ENCODE data around the gene ZNF473.

The ZNF473 gene

DNA sequence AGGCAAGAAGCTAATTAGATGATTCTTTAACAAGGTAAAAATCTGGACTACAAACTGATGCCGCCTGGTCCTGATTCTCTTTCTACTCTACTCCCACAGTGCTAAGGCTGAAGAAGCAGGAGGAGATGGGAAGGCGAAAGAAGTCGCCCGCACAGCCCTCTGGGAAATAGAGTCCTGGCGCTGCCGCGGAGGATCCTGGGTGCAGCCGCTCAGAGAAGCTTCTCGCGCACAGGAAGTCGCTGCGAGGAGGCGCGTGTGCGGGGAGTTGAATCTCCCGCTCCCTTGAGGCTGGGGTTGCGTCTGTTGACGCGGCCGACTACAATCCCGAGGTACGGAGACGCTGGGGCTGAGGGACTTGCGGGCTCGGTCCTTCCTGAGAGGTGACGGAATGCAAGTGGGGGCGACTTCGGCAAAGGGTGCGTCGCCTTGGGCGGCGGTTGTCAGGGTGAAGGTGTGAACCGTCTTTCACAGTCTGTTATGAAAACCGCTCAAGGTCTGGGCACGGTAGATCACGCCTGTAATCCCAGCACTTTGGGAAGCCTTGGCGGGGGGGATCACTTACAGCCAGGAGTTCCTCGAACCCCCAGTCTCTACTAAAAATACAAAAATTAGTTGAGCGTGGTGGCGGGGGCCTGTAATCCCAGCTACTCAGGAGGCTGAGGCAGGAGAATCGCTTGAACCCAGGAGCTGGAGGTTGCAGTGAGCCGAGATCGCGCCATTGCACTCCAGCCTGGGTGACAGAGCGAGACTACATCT, at the start of gene ZNF473:
ZNF473 (plus strand) TSS at position 212 of the 756 bp plus-strand sequence. CDS start 5,078 bp downstream, outside the sequence.
- DNase-seq (ENCODE audit: low spot score): peak; percentile 94

DNA sequence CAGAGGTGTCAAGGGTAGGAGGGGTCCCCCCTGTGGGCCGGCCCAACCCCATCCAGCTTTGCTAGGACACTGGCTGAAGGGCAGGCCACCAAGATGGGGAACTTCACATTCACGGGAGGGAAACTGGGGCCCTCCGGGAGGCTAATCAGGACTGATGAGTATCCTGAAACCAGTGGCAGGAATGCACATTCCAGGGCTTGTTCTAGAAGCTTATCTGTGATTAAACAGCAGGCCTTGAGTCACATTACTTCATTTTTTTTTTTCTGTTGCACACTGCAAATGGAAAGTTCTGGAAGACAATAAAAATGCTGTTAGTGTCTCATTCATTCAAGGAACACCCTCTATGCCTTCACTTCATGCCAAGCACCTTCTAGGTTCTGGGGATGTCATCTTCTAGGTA, 49.3 kb upstream of the ZNF473 start:
- DNase-seq (ENCODE audit: low spot score): no peak

DNA sequence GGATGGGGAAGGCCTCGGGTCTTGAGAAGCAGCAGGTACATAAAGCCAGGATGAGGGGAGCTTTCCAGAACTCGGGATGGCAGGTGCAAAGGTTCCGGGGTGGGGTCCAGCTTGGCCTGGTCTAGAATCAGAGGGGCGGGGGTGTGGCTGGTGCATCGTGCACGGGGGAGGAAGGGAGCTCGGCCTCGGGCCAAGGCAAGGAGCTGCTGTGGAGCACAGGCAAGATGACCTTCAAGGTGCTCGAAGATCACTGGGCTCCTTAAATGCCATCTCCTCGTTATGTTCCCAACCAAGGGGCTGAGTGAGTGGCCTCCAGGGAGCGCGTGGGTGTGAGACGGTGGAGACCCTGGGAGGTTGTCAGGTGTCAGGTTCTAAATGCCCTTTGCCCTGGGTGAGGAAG, 48.7 kb upstream of the ZNF473 start:
- no peak for DNase-seq (ENCODE audit: low spot score)

DNA sequence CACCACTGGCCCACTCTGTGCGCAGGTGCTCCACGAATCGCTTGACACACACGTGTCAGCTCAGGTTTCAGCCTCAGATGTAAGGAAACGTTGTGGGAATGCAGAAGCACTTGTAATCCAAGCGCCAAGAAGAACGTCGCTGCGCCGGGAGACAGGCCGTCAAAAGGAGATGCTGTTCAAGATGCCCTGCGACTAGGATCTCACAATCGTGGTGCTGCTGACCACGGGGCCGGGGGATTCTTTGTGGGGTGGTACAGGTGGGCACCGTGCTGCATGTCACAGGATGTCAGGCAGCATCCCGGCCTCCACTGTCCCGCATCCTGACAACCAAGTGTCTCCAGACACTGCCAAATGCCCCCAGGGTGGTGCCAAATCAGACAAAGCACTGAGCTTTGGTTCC, 47.9 kb upstream of the ZNF473 start:
- DNase-seq (ENCODE audit: low spot score): no peak

DNA sequence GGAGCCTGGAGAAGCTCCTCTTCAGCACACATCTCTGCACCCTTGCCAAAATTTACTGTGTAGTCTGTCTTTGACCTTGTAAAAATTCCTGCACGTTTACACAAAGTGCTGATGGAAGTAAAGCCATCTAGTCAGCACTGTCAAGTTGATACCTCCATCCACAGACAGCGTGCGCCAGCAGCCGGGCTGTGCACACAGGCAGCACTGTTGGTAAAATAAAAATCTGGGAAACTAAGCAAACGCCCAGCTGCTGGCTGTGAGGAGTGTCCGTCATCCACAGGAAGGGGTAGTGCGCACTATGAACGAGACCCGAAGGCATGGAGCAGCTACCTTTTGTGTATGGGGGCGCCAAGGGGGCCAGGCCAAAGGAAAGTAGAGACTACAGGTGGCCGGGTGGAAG, 47.5 kb upstream of the ZNF473 start:
- DNase-seq (ENCODE audit: low spot score): no peak

DNA sequence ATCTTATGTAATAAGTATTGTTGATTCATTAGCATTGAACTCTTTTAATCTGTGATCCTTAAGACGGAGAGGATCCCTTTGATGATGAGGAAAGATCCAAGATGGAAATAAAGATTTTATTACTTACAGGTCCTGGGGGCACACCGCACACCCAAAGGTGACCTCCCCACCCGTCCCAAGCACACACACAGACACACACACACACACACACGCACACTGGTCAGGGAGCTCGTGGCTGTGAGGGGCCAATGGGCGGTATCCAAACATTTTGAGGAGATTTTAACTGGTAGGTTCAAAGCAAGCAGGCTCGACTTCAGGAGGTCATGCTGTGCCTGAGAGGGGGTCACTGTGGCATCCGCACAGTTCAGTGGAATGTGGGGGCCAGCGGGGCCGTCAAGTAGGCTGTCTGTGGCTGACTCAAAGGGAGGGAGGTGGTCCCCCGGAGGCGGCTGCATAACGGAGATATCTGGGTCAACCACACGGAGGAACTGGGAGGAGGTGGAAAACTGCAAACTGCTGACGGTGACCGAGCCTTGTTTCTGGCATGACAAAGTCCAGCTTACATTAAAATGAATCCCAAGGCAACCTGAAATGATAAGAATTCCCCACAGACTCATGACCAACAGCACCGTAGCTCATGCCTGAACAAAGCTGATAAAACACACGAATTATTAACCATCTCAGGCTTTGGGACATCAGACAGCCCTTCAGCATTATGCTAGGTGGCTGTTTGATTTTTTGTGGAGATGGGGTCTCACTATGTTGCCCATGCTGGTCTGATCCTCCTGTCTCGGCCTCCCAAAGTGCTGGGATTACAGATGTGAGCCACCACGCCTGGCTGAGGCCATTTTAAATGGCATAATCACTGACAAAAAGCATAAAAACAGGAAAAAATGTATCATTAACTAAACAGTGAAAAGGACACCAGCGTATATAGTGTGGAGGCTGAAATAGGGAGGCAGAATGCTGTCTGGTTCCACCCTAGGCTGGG, 43.9 kb upstream of the ZNF473 start:
- no peak for DNase-seq (ENCODE audit: low spot score)

DNA sequence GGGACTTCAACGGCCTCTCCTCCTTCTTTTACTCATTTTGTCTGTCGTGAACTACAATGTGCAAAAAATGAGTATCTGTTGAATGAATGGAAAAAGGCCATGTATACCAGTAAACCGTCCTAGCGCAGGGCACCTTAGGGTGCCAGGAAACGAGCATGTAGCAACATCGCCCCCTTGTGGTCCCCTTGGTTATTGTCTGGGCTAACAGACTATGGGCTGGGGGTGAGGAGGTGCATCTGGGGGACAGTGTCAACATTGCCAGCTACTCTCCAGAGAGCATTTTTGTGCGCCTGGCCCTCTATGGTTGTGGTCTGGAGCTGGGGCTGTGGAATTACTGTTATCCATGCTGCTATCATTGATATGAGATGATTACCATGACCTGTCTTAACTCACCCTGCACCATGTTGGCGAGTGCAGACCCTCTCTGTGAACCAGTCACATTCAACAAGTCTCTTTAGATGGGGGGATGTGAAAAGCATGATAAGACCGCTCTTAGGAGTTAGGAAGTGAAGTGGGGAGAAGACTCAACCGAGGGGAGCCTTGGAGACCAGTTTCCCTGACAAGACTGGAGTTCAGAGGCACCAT, 42.1 kb upstream of the ZNF473 start:
- DNase-seq (ENCODE audit: low spot score): peak; percentile 77

DNA sequence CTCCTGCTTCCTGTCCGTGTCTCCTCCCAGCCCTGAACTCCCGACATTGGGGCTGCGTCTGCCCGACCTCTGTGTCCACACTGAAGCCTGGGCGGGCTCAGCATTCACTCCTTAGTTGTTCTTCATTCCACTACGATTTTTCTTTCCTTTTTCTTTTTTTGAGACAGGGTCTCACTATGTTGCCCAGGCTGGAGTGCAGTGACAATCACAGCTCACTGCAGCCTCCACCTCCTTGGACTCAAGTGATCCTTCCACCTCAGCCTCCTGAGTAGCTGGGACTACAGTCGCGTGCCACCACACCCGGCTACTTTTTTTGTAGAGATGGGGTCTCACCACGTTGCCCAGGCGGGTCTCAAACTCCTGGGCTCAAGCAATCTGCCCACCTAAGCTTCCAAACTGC, 41.3 kb upstream of the ZNF473 start:
- no peak for DNase-seq (ENCODE audit: low spot score)

DNA sequence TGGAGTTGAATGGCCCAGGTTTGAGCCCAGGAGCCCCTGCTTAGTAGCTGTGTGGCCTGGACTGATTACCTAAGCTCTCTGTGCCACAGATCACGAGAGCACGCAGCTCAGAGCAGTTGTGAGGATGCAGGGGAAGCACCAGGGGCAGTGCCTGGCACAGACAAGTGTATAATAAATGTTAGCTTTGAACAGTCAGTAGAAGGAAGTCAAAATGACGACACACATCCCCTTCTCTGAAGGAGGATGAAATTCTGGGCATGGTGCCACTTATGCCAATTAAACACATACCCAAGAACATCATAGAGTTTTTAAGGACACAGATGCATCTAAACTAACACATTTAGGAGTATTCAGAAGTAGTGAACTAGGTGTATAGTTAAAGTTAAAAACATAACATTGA, 39.9 kb upstream of the ZNF473 start:
- no peak for DNase-seq (ENCODE audit: low spot score)

DNA sequence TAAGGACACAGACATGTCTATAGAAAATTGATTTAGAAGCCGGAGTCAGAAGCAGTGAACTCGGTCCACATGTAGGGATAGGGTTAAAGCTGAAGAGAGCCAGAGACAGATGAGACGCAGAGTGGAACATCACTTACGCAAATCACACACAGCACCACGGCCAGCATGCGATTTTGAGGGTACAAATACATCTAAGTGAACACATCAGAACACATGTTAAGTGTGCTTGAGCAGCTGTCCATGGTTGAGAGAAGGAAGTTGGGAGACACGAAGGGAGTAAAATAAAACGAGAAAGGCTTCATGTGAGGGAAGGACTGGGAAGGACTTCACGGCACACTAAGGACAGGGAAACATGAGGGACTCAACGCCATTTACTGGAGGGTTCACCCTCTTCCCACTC, 39.5 kb upstream of the ZNF473 start:
- no peak for DNase-seq (ENCODE audit: low spot score)

DNA sequence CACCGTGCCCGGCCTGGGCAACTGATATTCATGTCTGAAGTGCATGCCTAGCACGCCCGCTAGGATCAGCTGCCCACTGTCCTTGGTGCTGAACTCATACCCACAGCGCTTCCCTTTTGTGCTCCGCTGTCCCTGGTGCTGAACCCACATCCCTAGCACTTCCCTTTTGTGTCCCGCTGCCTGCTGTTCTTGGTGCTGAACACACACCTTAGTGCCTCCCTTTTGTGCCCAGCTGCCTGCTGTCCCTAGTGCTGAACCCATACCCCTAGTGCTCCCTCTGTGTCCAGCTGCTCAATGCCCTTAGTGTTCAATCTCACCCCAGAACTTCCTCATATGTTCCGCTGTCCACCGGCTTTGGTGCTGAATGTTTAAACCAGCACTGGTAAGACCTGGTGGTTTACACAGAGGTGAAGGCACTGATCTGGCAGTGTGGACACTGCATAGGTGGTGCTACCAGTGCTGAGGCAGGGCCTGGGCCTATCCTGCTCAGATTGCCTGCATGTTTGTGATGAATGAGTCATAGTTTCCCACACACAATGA, 38.6 kb upstream of the ZNF473 start:
- DNase-seq (ENCODE audit: low spot score): peak; percentile 96

DNA sequence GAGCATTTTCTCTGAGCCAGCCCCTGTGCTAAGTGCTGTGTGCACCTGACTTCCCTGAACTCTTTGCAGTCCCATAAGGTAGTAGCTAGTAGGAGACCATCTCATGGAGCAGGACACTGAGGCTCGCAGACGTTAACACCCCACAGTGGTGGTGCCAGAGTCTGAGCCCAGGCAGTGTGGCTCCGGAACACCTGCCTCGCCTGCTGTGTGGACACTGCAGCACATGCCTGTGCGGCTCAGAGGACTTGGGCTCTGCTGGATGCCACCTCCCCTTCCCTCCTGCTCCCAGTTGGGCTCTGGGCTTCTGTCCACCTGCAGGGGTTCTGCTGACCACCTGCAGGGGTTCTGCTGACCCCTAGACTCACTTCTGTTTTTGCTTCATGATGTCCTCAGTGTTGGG, 37.8 kb upstream of the ZNF473 start:
- DNase-seq (ENCODE audit: low spot score): no peak

DNA sequence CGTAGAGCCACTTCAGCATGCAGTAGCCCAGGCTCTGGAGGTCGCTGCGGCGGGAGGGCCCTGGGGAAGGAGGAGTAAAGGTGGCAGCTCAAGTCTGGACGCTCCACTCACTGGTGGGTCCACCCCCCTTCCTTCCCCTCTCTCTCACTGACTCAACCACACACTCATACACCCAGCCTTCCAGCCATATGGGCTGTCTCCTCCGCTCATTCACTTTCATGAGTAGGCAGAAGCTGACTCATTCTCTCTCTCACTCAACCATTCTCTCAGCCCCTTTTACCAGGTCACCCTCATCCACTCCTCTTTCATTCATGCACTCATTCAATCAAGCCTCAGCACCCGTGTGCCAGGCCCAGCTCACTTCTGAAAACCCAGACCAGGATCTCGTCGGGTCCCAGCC, 37.4 kb upstream of the ZNF473 start:
- DNase-seq (ENCODE audit: low spot score): no peak

DNA sequence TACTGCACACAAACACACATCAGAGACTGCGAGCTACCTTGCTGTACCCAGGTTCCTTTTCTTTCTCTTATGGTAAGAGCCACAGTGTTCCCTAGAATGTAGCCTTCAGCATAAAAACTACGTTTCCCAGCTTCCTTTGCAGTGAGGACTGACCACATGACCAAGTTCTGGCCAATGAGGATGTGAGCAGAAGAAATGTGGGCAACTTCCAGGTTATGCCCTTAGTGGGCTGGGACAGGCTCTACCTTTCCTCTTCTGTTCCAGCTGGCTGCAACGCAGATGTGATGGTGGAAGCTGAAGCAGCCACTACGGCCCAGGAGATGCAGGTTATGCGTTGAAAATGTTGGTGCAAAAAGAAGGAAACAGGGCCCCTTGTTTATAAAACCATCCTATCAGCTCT, 28.1 kb upstream of the ZNF473 start:
- DNase-seq (ENCODE audit: low spot score): no peak

DNA sequence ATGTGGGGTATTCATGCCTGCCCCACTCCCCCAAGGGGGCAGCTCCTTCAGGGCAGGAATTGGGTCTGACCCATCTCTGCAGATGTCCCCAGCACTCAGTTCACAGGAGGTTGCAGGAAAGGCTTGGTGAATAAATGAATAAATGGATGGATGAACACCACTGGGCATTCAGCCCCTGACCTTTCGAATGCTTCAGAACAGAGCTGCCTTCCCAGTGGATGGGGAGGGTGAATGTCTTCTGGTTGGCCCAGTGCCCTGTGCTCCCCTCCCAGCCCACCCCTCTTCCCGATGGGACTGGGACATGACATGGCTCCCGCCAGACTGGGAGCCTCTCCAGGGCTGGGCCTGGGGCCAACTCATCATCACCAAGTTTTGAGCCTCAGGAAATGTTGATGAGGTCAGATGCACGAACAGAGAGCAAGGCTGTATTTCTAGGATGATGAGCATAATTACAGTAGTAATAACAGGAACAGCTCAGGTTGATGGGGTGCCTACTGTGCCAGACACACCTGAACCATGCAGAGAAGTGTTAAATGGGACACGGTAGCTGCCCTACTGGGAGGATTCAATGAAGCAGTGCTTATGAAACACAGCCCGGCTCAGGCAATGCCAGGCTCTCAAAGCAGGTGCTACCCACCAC, 26.3 kb upstream of the ZNF473 start:
- DNase-seq (ENCODE audit: low spot score): no peak

DNA sequence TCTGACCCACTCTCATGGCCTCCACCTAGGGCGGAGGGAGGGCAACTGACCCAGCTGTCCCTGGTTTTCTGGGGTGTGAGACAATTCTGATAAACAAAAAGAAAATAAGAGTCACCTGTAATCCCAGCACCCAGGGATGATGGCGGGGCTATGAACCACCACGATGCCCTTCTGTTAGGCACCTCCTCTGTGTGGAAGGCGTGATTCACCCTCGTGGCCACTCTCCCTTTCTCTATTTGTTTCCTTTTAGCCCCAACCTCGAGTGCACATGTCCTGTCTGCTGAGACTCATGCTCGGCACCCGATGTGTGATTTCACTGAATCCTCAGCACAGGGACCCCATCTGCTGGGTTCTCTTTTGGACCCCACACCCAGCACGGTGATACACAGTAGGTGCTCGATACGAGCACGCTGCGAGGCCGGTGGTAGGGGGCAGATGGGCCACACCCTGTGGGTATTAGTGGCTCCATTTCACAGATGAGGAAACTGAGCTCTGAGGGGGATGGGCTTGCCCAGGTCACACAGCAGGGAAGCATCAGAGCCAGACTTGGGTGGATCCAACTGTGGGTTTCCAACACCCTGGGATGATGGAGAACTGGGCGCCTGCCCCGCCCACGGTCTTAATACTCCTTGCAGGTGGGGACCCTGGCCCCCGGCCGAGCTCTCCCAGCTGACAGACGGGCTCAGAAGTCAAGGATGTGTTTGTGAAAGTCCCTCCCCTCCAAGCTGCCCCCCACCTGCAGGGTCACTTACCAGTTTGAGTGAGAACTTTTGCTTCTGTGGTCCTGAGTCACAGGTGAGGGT, 25.6 kb upstream of the ZNF473 start:
- no peak for DNase-seq (ENCODE audit: low spot score)

DNA sequence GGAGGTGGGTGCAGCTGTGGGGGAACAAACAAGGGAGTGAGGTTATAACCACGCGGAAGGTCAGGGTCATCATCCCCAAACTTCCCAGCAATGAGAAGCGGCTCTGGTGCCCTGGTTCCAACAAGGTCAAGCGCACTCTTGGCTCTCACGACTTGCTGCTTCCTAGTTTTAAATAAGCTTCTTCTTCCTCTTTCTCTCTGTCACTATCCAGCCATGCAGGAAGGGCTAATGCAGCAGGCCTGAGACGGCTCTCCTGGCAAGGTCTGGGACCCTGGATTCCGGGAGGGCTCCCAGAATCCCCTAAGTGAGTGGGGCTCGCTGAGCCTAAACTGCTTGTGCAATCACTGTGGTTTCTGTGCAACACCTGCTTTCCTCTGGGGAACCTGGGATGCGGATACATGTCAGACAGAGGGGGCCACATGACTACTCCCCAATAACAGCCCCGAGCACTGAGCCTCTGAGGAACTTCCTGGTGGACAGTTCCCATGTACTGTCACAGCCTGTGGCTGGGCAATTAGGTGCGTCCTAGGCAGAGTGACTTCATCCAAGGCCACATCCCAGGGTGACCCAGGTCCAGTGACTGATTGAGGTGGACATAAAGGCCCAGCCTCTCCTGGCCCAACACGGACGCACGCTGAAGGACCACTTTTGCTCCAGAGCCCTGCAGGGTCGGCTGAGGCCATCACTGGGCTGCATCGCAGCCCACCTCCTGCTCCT, 24.8 kb upstream of the ZNF473 start:
- no peak for DNase-seq (ENCODE audit: low spot score)

DNA sequence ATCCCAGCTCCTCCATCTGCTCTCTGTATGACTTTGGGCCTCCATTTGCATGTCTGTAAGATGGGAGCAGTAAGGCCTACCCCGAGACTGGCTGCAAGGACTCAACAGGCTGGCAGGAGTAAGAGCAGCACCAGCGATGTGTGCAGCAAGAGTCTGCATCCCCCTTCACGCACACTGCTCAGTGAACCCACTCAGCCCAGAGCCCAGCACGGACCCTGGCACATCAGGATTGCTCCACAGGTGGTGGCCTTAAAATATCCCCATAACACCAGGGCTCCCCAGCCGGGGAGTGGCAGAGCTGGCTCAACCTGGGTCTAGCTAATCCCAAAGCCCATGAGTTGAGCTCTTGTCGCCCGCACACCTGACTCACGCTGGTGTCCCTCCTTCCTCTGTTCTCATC, 24.0 kb upstream of the ZNF473 start:
- no peak for DNase-seq (ENCODE audit: low spot score)

DNA sequence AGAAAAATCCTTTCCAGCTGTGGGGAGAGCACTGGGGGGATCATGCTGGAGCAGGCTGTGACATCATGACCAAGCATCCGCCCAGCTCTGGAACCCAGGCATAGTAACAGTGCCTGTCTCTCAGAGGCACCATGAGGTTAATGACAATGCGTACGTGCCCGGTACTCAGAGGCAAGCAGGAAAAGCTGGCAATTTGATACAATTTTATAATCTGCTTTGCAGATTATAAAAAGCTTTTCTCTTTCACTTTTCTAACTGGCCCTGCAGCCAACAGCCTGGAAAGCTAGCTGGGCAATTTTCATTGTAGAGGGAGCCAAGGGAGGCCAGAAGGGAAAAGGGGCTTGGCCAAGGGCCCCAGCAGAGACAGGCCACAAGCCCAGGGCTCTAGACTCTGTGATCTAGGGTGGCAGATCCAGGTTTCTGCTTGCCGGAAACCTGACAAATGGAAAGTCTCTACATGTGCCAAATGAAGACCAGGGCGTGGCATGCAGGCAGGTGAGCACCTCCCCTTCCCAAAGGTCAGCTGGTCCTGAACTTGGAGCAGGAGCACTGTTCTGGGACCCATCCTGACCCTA, 23.3 kb upstream of the ZNF473 start:
- no peak for DNase-seq (ENCODE audit: low spot score)

DNA sequence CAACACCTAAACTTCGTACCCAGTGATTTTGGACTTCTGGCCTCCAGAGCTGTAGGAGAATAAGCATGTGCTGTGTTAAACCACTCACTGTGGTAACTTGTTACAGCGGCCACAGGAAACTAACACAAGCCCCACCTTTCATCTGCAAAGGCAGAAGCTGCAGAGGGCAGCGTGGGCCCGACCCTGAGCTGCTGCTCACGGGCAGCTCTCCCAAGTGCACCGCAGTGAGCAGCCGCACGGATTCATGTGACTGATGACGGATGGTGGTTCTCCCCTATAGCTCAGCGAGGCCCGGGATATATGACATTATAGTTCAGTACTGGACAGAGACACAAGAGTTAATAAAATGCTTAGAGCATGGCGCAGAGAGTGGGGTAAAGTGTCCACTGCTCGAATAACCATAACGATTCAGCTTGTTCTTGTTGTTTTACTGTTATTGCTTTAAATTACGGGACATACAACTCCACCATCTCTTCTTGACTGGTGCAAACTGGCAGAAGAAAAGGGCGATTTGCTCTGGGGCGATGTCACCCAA, 22.5 kb upstream of the ZNF473 start:
- no peak for DNase-seq (ENCODE audit: low spot score)
